Neural crest cell (in vitro differentiated cells): Measurements from ENCODE around the gene CEP350. TPM values are rescaled to one million over a fixed set of nuclear protein-coding genes. Genes with fewer than 3 reads are reported as not detected.
A peak's percentile ranks its signal among the peaks of the same experiment; 100 is the strongest.

Experiments used
- DNase-seq: peaks from one replicate; pipeline ENCODE4 v3.0.0; 2021; ENCODE audit warnings: low read depth, mixed read lengths, low spot score
- H3K27ac Mint-ChIP-seq: one replicate; pipeline ENCODE4 v1.8.0; 2021; ENCODE audit warnings: mild to moderate bottlenecking, mixed read lengths; ENCODE audit not compliant: unreplicated experiment
- H3K27me3 Mint-ChIP-seq: 2 replicates; pipeline ENCODE4 v1.8.0; 2021; ENCODE audit warnings: low read depth, mild to moderate bottlenecking, mixed read lengths
- H3K36me3 Mint-ChIP-seq: 2 replicates; pipeline ENCODE4 v1.8.0; 2021; ENCODE audit warnings: low read depth, mild to moderate bottlenecking, mixed read lengths
- H3K4me1 Mint-ChIP-seq: 2 replicates; pipeline ENCODE4 v1.8.0; 2021; ENCODE audit warnings: mixed read lengths
- H3K4me3 Mint-ChIP-seq: one replicate; pipeline ENCODE4 v1.8.0; 2021; ENCODE audit warnings: mild to moderate bottlenecking, mixed read lengths
- H3K9me3 Mint-ChIP-seq: 2 replicates; pipeline ENCODE4 v1.8.0; 2021; ENCODE audit warnings: mixed read lengths
- total RNA-seq: library from RNA; stranded (reverse); gene quantifications from 2 replicates; pipeline ENCODE4 v1.2.1, GENCODE V29; 2021
- TF ChIP-seq, protein P1 (sequence below): fragments of 200-600 bp; sonication (generic); conservative IDR thresholded peaks from 2 replicates; pipeline ENCODE4 v1.5.0; 2021; ENCODE audit warnings: antibody characterized with exemption, mild to moderate bottlenecking

CEP350 gene
- total RNA-seq, 1 donor from 2014 or later, result 44.8 TPM

GRCh38 chr1:180031664-180032063, 77.1 kb downstream of the CEP350 start:
- TF ChIP-seq, protein P1, sequence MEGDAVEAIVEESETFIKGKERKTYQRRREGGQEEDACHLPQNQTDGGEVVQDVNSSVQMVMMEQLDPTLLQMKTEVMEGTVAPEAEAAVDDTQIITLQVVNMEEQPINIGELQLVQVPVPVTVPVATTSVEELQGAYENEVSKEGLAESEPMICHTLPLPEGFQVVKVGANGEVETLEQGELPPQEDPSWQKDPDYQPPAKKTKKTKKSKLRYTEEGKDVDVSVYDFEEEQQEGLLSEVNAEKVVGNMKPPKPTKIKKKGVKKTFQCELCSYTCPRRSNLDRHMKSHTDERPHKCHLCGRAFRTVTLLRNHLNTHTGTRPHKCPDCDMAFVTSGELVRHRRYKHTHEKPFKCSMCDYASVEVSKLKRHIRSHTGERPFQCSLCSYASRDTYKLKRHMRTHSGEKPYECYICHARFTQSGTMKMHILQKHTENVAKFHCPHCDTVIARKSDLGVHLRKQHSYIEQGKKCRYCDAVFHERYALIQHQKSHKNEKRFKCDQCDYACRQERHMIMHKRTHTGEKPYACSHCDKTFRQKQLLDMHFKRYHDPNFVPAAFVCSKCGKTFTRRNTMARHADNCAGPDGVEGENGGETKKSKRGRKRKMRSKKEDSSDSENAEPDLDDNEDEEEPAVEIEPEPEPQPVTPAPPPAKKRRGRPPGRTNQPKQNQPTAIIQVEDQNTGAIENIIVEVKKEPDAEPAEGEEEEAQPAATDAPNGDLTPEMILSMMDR, result no peak
- H3K27me3 Mint-ChIP-seq, result no peaks in the 10 kb centered on the region
- no peaks in the 10 kb centered on the region for H3K9me3 Mint-ChIP-seq
- peaks cover 13% of the 10 kb centered on the region for H3K36me3 Mint-ChIP-seq
- H3K27ac Mint-ChIP-seq, result peak overlapping the region; percentile 19
- H3K4me1 Mint-ChIP-seq, result peaks cover 15% of the 10 kb centered on the region
- peak overlapping the region; percentile 1 for H3K4me3 Mint-ChIP-seq
- no peak for DNase-seq

DNA sequence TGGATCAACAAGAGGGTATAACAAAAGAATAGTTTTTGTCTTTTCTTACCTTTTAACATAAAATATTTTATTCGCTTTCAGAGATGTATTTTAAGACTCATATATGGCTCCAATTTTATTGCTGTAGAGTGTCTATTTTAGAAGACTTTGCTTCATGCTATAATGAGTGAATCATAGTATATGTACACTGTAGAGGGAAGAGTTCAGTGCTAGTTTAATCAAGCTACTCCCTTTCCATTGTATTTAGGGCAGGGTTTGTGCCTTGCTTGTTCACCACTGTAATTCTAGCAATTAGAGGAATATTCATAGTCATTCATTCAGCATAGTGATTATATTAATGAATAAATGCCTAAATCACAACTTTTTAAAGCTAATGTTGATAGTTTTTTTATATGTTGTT, 78.8 kb downstream of the CEP350 start:
- Mint-ChIP-seq H3K9me3 (no peaks in the 10 kb centered on the region), H3K36me3 (peaks cover 21% of the 10 kb centered on the region), H3K4me3 (no peak overlapping the region), H3K27me3 (no peaks in the 10 kb centered on the region), H3K4me1 (peaks cover 15% of the 10 kb centered on the region), H3K27ac (no peak overlapping the region)
- no peak for DNase-seq
- TF ChIP-seq, protein P1, result no peak

DNA sequence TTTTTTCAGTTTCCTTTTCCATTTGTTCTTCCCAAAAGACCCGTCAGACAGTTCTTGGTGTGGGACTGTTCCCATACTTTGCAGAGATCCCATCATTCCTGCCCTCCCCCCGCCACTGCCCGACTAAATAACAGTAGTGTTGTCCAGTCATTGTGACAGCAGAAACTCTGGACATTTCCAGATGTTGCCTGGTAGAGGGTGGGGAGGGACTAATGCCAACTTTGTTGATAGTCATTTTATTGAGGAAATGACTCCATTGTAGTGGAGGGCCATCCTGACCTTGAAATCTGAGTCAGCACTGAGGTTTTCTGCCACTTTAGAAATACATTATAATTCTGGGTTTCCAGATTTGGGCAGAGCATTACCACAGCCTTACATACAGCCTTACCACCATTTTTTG, 85.4 kb downstream of the CEP350 start:
- TF ChIP-seq, protein P1, result no peak
- no peaks in the 10 kb centered on the region for H3K9me3 Mint-ChIP-seq
- H3K27ac Mint-ChIP-seq, result no peak overlapping the region
- no peak for DNase-seq
- no peaks in the 10 kb centered on the region for H3K4me1 Mint-ChIP-seq
- no peaks in the 10 kb centered on the region for H3K27me3 Mint-ChIP-seq
- no peak overlapping the region for H3K4me3 Mint-ChIP-seq
- H3K36me3 Mint-ChIP-seq, result peaks cover 24% of the 10 kb centered on the region

GRCh38 chr1:180041582-180041981, 87.0 kb downstream of the CEP350 start:
- H3K9me3 Mint-ChIP-seq, result no peaks in the 10 kb centered on the region
- no peaks in the 10 kb centered on the region for H3K4me1 Mint-ChIP-seq
- DNase-seq, result no peak
- H3K27me3 Mint-ChIP-seq, result no peaks in the 10 kb centered on the region
- TF ChIP-seq, protein P1, result no peak
- H3K4me3 Mint-ChIP-seq, result no peak overlapping the region
- no peak overlapping the region for H3K27ac Mint-ChIP-seq
- H3K36me3 Mint-ChIP-seq, result peaks cover 34% of the 10 kb centered on the region

DNA sequence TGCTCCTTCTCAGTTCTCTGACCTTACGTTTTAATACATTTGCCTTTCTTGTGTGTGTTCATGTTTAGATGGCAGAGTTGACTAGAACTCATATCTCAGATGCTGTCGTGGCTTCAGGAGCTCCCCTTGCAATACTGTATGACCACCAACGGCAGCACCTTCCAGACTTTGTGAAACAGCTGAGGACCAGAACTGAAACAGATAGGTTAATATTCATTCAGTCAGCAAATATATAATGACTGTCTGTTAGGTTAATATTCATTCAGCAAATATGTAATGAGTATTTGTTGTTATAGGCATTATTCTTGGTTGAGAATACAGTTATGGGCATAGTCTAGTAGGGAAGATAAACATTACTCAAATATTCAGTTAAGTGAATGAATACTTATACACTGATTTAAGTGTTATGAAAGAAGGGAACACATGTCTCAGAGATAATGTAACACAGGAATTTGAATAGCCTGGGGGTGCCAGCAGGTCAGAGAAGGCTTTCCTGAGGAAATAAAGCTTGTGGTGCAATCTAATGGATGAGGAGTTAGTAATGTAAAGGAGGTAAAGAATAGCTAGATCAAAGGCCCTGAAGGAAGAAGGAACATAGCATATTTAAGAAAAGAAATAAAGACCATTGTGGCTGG, 88.5 kb downstream of the CEP350 start:
- TF ChIP-seq, protein P1, result no peak
- Mint-ChIP-seq H3K36me3 (peaks cover 31% of the 10 kb centered on the region), H3K4me1 (no peaks in the 10 kb centered on the region), H3K27ac (no peak overlapping the region), H3K9me3 (no peaks in the 10 kb centered on the region), H3K4me3 (no peak overlapping the region), H3K27me3 (no peaks in the 10 kb centered on the region)
- DNase-seq, result no peak
